Activated T-cell treated with anti-CD3 and anti-CD28 coated beads for 1 hour (primary cell): ENCODE results near the gene KCNK2.

Source experiments
- DNase-seq: peaks from one replicate; pipeline ENCODE4 v3.0.0-alpha.2; 2020; ENCODE audit warnings: low read depth

The KCNK2 gene

DNA sequence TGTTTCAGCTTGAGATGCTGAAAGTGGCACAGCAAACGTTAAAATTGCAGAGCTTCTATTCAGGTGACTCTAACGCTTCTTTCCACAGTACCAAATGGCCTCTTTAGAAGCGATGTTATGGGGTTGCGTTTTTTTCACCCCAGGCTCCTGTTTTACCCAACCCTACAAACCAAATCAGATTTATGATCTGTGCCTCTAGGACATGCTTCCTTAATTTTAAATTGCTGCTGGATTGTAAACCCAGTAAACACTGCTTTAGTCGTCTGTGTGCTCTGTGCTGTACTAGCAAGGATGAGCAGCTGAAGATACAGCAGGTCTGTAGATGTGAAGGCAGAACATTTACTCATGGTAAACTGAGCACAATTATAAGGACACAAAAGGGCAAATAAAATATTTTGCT, 13.0 kb downstream of the KCNK2 start:
- DNase-seq, result no peak

GRCh38 chr1:215101511-215101910, 19.0 kb downstream of the KCNK2 start:
- DNase-seq, result no peak

DNA sequence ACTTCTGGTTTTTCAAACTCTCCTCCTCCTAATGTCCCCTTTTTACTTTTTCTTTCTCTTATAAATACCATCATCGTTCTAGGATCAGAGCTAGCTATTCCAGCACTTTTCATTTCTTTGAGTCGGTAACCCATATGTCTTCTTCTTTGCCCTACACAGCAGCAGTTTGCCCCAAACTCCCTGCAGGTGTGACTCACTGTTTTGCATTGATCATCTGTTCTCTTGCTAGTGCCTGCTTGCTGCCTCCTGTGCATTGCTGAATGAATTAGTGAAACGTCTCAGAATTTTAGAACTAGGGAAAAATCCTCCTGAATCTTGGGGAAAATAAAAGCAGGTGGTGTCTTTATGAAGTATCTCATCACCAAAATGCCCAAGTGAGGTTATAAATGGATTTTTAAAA, 21.7 kb downstream of the KCNK2 start:
- no peak for DNase-seq

- no peak for DNase-seq
Observed at GRCh38 chr1:215106067-215106466, 23.5 kb downstream of the KCNK2 start.

- DNase-seq, result no peak
Observed at GRCh38 chr1:215109171-215109570, 26.6 kb downstream of the KCNK2 start.

GRCh38 chr1:215111916-215112315, 29.4 kb downstream of the KCNK2 start:
- no peak for DNase-seq

- no peak for DNase-seq
Observed at GRCh38 chr1:215113776-215114153, 31.2 kb downstream of the KCNK2 start.

DNA sequence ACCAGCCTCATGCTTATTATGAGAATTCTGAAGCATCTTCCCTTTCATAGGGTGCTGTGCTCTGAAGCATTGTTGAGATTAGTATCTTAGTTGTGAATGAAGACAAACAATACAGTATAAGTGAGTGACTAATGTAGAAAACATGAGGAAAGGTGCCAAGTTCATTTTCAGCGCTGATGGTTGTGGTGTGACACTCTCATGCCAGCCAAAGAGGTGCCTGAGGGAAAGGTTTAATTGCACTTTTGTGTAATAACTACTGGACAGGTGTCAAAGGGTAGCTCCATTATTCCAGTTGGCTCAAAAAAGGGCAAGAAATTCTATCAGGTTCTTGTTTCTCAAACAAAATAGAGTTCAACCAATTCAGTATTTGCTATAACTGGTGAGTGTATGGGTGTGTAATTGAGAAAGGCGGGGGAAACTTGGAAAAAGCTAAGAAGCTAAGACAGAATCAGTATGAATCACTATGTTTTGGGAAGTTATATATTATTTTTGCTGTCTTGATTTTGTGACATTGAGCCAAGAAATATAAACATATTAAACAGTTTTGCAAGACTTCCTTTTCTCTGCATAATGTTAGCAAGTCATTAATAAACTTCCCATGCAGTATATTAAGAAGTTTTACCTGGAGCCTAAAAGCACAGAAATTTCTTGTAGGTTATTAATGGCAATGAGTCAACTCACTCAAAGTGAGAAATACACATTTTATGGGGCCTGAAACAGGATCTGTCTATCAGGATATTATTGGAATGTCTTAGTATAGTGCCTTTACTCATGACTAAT, 31.8 kb downstream of the KCNK2 start:
- no peak for DNase-seq

GRCh38 chr1:215115760-215116159, 33.2 kb downstream of the KCNK2 start:
- no peak for DNase-seq

- DNase-seq, result no peak
Observed at GRCh38 chr1:215118081-215118480, 35.5 kb downstream of the KCNK2 start.

- DNase-seq, result no peak
Observed at GRCh38 chr1:215119056-215119455, 36.5 kb downstream of the KCNK2 start.

- no peak for DNase-seq
Observed at GRCh38 chr1:215119719-215120365, 37.3 kb downstream of the KCNK2 start.

- DNase-seq, result no peak
Observed at GRCh38 chr1:215128504-215128903, 46.0 kb downstream of the KCNK2 start.

GRCh38 chr1:215131291-215131690, 48.8 kb downstream of the KCNK2 start:
- no peak for DNase-seq

DNA sequence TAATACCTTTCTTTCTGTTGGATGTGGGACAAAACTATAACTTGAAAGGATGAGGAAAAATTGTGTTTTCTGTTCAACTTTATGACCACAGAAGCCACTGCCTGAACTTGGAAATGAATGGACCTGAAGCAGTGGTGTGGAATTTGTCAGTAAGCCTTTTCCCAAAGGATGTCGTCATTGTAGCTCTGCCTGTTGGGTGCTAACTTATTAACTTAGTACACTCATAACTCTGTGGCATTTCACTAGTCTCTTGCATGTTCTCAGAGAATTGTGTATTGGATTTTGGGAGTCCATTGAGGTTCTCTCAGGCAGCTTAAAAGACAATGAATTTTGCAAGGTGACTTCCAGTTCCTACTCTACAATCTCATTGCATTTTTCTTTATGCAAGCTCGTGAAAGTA, 49.6 kb downstream of the KCNK2 start:
- DNase-seq, result no peak

- no peak for DNase-seq
Observed at GRCh38 chr1:215133532-215133931, 51.0 kb downstream of the KCNK2 start.

GRCh38 chr1:215137985-215138384, 55.4 kb downstream of the KCNK2 start:
- DNase-seq, result no peak

GRCh38 chr1:215140135-215140534, 57.6 kb downstream of the KCNK2 start:
- DNase-seq, result no peak

- no peak for DNase-seq
Observed at GRCh38 chr1:215141460-215141859, 58.9 kb downstream of the KCNK2 start.

GRCh38 chr1:215143497-215143896, 61.0 kb downstream of the KCNK2 start:
- DNase-seq, result no peak

DNA sequence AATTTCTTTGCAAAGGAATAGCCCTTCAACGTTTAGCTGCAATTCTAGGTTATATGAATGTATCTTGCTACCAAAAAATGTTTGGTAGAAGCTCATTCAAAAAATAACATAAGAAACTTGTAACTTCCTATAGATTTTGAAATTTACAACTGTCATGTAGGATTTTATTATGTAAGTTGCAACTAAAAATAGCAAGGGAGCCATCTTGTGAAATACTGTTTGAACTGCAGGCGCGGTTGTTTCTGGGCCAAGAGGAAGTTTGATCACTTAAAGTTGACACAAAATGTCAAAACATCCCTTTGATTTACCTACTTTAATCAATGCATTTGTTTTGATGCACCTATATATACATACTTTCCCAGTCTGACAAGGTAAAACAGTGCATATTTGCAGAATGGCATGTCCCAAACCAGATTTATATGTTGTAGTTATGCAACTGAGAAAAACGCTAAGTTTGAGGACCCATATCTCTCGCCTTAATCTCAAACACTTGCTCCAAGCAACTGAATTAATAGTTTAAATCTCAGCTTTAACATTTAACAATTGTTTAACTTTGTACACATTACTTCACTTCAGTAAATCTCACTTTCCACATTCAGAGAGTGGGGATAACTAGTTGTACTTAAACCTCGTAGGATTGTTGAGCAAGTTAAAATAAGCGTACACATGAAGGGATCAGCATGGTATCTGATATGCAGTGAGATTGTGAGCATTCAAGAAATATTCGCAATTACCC, 63.9 kb downstream of the KCNK2 start:
- no peak for DNase-seq

DNA sequence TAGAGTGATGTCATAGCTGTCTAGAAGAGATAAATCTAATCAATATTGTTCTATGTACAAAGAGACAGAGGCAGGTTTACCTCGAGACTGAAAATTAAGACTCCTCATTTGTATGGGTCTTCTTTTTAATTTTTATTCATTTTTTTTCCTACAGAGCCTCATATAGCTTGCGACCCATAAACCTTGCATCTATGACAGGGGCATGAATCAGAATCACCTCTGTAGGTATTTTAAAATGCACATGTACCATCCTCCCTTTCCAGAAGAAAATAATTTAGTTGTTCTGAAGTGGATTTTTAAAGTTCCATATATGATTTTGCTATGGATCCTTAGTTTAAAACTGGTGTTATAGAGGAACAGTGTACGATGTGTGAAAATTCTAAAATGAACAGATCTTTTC, 64.5 kb downstream of the KCNK2 start:
- DNase-seq, result no peak
